T-helper 1 cell treated with Interleukin-12 subunit alpha and Interleukin-12 subunit beta and Interleukin-4 antibody, amounts not matched to agents 30 μg/mL and 1 μg/mL, for 36 hours (primary cell): ENCODE measurements around the gene ZFHX3.

Experiments
- H3K27ac Mint-ChIP-seq: one replicate; pipeline ENCODE4 v1.8.0; 2021; ENCODE audit warnings: mild to moderate bottlenecking, mixed read lengths
- H3K27me3 Mint-ChIP-seq: one replicate; pipeline ENCODE4 v1.8.0; 2021; ENCODE audit warnings: low read depth, mixed read lengths
- H3K36me3 Mint-ChIP-seq: one replicate; pipeline ENCODE4 v1.8.0; 2021; ENCODE audit warnings: low read depth, mixed read lengths
- H3K4me1 Mint-ChIP-seq: one replicate; pipeline ENCODE4 v1.8.0; 2021; ENCODE audit warnings: low read depth, mixed read lengths
- H3K4me3 Mint-ChIP-seq: one replicate; pipeline ENCODE4 v1.8.0; 2021; ENCODE audit warnings: mild to moderate bottlenecking, moderate library complexity, mixed read lengths
- H3K9me3 Mint-ChIP-seq: one replicate; pipeline ENCODE4 v1.8.0; 2021; ENCODE audit warnings: mixed read lengths

ZFHX3 gene

DNA sequence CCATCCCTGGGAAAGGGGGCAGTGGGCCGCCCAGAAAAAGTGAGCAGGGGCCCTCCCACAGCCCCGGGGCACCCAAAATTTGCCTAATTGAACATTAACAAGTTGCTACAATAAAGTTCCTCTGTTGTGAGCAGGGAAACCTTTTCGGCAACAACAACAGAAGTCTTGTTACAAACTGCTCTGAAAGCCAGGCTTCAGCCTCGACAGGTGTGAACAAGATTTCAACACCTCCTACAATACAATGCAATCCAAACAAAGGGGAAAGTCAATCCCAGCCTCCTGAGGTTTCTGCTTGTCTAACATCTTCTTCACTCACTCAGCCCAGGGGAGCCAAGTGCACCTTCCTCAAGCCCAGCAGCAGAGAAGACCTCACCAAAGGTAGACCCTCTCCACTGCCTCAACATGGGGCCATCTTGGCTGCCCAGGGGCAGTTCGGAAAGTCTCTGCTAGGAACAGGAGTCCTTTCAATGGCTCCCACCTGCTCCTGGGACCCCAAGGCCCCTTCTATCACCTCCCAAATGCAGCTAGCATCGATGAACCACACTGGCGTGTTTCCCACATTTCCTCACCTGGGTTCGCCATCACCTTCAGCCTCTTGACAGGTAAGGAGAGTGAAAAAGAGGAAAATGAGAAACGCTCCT lies 19.1 kb downstream of the ZFHX3 start:
- no peaks in the 10 kb centered on the region for H3K36me3 Mint-ChIP-seq
- H3K27ac Mint-ChIP-seq, result no peak overlapping the region
- H3K27me3 Mint-ChIP-seq, result peaks cover 3% of the 10 kb centered on the region
- no peaks in the 10 kb centered on the region for H3K4me1 Mint-ChIP-seq
- no peaks in the 10 kb centered on the region for H3K9me3 Mint-ChIP-seq
- no peak overlapping the region for H3K4me3 Mint-ChIP-seq

DNA sequence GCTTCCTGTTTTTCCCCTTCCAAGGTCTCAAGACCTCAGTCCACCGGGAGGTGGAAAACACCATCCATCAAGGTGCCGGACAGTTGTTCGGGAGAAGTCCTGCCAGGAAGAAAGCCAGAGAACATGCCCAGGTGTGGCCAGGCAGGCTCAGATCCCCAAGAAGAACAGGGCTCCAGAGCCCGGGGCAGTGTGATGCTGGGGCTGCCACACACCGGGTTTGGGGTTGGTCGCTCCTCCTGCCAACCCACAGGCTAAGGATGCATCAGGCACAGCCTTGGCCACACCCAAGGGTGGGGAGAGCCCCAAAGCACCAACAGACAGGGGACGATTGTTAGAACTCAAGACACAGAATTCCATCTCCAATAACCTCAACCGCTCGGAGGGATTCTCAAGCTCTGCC lies 19.7 kb downstream of the ZFHX3 start:
- H3K27me3 Mint-ChIP-seq, result peaks cover 3% of the 10 kb centered on the region
- no peaks in the 10 kb centered on the region for H3K4me1 Mint-ChIP-seq
- no peaks in the 10 kb centered on the region for H3K9me3 Mint-ChIP-seq
- no peaks in the 10 kb centered on the region for H3K36me3 Mint-ChIP-seq
- no peak overlapping the region for H3K27ac Mint-ChIP-seq
- no peak overlapping the region for H3K4me3 Mint-ChIP-seq

DNA sequence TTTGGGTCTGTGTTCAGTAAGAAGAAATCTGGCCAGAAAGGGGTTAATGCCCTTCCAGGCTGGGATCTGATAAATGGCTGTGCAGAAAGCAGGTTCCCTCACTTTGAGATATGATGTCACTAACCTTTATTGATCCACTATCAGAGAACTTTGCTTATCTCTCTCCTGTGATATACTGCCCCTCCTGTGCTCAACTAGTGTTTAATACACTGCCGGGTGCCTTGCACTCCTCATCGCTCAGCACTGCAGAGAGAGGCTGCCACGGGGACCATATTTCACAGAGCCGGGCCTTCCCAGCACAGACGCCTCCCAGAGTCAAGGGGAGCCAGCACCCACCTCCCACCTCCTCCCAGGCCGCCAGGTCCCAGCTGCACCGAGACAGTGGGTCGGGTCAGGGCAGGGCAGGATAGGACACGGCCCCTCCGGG lies 20.2 kb downstream of the ZFHX3 start:
- no peak overlapping the region for H3K27ac Mint-ChIP-seq
- no peak overlapping the region for H3K4me3 Mint-ChIP-seq
- H3K9me3 Mint-ChIP-seq, result no peaks in the 10 kb centered on the region
- no peaks in the 10 kb centered on the region for H3K36me3 Mint-ChIP-seq
- H3K4me1 Mint-ChIP-seq, result no peaks in the 10 kb centered on the region
- peaks cover 3% of the 10 kb centered on the region for H3K27me3 Mint-ChIP-seq

DNA sequence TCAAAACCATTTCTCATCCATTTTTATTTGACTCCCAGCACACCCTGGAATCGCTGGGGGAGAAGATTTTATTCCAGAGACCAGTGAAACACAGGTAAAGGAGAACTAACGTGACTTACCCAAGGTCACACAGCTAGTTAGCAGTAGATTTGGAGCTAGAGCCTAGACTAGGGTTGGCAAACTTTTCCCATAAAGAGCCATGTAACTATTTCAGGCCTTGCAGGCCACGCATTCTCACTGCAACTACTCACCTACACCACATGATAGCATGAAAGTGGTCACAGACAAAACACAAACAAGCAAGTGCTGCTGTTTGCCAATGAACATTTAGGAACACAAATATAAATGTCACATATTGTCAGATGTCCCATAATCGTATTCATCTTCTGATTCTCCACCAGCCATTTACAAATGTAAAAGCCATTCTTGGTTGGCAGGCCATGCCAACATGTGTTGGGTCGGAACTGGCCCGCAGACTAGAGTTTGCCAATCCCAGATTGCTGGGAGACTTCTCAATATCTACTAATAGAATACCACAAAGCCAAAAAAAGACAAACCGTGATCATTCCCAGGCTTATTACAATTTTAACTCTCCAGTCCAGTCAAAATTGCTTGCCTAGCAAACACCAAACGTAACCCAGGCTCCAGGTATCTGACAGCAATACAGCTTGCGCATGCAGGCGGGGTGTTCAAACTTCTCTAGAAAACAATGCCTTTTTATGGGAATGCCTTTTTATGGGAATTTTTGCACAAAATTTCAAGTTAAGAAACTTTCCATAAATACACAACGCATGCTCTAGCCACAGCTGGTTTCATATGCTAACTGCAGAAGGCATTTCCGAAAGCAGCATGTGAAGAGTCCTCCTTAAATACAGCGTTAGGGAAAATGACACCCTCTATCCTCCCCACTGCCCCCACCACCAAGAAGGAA lies 20.9 kb downstream of the ZFHX3 start:
- H3K27me3 Mint-ChIP-seq, result peaks cover 3% of the 10 kb centered on the region
- H3K36me3 Mint-ChIP-seq, result no peaks in the 10 kb centered on the region
- H3K4me1 Mint-ChIP-seq, result no peaks in the 10 kb centered on the region
- H3K27ac Mint-ChIP-seq, result no peak overlapping the region
- H3K4me3 Mint-ChIP-seq, result no peak overlapping the region
- no peaks in the 10 kb centered on the region for H3K9me3 Mint-ChIP-seq

DNA sequence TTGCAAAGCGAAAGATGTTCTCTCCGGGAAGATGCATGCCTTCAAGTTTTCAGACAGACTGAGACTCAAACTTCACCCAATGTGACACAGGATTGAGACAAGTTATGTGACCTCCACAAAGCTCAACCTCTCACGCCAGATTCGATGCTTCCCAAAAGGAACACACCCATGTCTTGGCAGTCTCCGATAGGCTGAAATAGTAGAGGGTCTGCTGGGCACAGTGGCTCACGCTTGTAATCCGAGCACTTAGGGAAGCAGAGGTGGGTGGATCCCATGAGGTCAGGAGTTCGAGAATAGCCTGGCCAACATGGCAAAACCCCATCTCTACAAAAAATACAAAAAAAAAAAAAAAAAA lies 22.1 kb downstream of the ZFHX3 start:
- Mint-ChIP-seq H3K36me3 (no peaks in the 10 kb centered on the region), H3K4me3 (no peak overlapping the region), H3K27me3 (no peaks in the 10 kb centered on the region), H3K9me3 (no peaks in the 10 kb centered on the region), H3K27ac (no peak overlapping the region), H3K4me1 (no peaks in the 10 kb centered on the region)

DNA sequence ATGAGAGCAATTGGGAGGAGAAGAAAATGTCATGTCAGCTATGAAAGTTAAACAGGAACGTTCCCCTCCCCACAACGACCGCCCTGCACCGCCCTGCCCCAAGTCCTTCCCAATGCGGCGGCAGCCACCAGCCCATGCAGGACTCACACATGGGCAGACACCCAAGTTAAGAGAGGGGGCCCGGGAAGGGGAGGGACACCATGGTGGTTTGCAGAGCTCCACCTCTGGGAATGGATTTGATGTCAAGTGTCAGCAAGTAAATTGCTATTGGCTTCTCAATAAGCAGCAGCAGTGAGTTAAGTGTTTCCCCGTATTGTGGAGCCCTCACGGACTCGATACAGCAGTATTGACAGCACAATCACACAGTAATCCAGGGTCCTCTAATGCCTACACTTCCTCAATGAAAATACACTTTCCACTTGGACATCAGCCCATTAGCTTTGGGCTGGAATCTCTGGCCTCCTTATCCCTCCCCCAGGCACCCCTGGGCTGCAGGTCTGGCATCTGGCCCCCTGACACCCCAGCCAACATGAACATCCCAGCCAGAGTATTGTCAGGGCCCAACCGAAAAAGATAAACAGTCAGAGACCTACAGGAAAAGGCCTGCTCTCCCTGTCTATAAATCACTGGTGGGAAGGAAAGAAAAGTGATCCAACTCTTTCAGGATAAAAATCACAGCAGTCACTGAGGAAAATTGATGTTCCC lies 22.6 kb downstream of the ZFHX3 start:
- Mint-ChIP-seq H3K36me3 (no peaks in the 10 kb centered on the region), H3K27ac (no peak overlapping the region), H3K9me3 (no peaks in the 10 kb centered on the region), H3K27me3 (no peaks in the 10 kb centered on the region), H3K4me3 (no peak overlapping the region), H3K4me1 (no peaks in the 10 kb centered on the region)

DNA sequence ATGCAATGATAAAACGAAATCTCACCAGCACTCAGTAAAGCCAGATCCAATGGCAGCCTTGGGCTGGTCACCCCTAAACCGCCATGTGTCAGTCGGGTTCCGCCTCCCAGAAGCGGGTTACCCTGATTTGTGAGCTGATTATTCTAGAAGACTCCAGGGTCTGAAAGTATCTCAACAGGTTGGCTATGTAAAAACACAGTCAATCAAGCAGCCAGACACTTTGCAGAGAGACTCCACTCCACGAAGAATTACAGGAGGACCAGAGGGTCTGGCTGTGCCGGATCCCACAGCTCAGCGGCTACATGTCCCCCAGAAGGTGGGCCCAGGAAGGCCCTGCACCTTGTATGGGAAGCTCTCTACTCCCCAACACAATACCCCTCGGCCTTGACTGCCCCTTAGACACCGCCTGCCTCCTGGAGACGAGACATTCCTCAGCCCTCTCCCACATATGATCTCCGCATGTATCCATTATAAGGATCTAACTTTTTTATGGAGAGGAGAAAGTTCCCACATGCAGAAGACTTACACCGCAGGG lies 23.3 kb downstream of the ZFHX3 start:
- no peak overlapping the region for H3K4me3 Mint-ChIP-seq
- no peaks in the 10 kb centered on the region for H3K4me1 Mint-ChIP-seq
- H3K27me3 Mint-ChIP-seq, result no peaks in the 10 kb centered on the region
- no peaks in the 10 kb centered on the region for H3K36me3 Mint-ChIP-seq
- no peak overlapping the region for H3K27ac Mint-ChIP-seq
- H3K9me3 Mint-ChIP-seq, result no peaks in the 10 kb centered on the region

DNA sequence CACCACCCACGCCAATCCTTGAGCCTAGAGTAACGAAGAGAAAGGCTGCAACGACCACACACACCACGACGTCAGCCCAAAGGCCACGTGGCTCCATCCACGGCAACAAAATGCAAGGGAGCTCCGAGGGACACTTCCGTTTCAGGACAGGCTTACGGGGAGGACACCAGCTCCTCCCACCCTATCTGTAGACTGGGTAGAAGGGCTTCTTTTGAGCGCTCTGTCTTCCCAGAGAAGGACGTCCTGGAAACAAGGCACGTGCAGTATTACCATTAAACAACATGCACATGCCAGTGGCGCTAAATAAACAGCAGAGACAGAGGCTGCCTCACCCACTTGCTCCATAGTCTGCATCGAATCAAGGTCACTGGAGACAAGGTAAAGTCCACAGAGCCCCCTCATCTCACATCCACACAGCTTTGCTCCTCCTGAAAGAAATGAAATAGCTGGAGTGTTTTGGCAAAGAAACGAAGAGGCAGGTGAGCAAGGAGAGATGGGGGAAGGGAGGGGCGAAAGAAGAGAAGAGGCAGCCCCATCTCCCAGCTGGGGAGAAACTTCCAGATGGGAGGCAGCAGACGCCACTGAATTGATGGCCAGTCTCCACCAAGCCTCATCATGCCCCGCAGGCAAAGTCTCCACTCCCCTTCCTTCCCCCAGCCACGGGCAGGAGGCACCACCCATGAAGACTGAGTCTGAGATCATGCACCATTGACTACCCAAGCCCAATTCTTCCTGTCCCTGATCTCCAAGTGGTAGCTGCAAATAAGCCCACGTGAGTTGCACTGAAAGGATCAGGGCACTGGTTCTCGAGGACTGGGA lies 24.0 kb downstream of the ZFHX3 start:
- Mint-ChIP-seq H3K27ac (no peak overlapping the region), H3K9me3 (no peaks in the 10 kb centered on the region), H3K36me3 (no peaks in the 10 kb centered on the region), H3K4me3 (no peak overlapping the region), H3K27me3 (no peaks in the 10 kb centered on the region), H3K4me1 (no peaks in the 10 kb centered on the region)

DNA sequence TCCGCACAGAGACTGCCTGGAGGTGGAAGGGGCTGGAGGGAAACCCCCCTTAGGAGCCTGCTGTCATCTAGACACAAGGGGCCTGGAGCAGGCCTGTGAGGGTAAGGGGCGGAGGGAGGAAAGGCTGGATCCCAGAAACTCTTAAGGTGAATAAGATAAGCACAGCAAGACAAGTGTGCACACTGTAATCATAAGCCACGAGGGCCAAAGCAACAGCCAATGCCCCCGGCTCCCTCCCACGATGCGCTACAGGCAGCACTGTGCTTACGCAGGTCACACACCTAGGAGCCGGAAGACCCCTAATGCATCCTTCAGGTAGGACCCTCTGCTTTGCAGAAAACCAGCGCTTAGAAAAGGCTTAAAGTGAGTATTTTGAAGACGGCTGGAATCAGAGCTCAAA lies 24.6 kb downstream of the ZFHX3 start:
- no peak overlapping the region for H3K27ac Mint-ChIP-seq
- no peaks in the 10 kb centered on the region for H3K4me1 Mint-ChIP-seq
- no peaks in the 10 kb centered on the region for H3K36me3 Mint-ChIP-seq
- no peaks in the 10 kb centered on the region for H3K27me3 Mint-ChIP-seq
- H3K4me3 Mint-ChIP-seq, result no peak overlapping the region
- H3K9me3 Mint-ChIP-seq, result no peaks in the 10 kb centered on the region

DNA sequence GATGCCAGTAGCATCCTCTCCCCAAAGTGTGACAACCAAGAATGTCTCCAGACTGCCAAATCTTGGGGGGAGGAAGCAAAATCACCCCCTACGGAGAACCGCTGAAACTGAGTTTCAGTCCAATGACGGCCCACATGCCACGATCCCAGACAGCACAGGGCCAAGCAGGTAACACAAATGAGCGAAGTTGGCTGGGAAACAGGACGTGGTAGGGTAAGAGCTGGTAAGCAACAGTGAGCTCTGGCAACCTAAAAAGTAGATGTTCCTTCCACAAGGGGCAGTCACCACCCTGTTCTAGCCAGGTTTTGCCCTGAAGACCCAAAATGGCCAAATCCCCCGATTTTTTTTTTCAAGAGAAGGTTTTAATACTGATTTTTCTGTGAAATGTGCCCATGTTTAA lies 25.4 kb downstream of the ZFHX3 start:
- H3K36me3 Mint-ChIP-seq, result no peaks in the 10 kb centered on the region
- no peak overlapping the region for H3K4me3 Mint-ChIP-seq
- no peaks in the 10 kb centered on the region for H3K9me3 Mint-ChIP-seq
- H3K27ac Mint-ChIP-seq, result no peak overlapping the region
- H3K27me3 Mint-ChIP-seq, result no peaks in the 10 kb centered on the region
- no peaks in the 10 kb centered on the region for H3K4me1 Mint-ChIP-seq

DNA sequence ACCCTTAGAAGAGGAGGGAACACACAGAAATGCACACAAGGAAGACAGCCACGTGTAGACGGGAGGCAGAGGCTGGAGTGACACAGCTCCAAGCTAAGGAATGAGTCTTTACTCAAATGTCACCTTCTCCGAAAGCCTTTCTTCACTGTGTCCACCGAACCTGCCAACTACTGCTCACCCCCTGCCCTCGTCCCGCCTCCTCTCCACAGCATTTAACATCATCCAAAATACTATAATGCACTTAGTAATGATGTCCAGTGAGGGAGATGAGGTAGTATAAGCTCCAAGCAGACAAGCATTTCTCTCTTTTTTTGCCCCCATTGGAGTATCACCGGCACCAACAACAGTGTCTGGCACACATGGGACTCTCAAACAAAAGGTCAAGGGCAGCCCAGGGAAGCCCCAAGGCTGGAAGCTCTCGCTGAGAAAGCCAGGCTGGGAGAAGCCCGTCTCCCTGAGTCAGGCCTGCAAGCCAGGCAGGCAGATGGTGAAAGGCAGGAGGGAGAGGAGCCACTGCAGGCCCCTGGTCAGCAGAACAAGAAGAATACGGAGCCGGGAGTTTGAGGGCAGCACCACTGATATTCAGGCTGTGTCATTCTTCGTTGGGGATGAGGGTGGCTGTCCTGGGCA lies 25.9 kb downstream of the ZFHX3 start:
- H3K4me3 Mint-ChIP-seq, result no peak overlapping the region
- H3K27me3 Mint-ChIP-seq, result no peaks in the 10 kb centered on the region
- no peak overlapping the region for H3K27ac Mint-ChIP-seq
- no peaks in the 10 kb centered on the region for H3K9me3 Mint-ChIP-seq
- H3K36me3 Mint-ChIP-seq, result no peaks in the 10 kb centered on the region
- no peaks in the 10 kb centered on the region for H3K4me1 Mint-ChIP-seq

DNA sequence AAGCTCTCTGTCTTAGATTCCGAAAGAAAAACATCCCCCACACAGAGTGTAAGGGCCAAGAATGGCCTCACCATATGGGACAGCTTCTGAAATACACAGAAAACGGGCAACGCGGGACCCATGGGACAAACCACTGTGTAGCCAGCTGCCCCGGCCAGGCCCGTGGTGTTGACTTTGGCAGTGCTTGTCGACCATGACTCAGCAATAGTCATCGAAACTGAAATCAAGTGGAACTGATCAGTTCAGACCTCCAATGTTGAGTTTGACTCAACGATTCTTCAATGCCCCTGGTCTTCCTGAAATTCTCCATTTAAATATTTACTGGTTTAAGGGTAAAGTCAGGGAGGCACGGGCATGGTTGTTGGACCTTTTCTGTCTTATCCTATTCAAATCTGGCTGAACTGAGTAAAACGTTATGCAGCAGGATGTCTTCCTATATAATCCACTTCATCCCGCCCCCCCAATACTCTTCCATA lies 27.5 kb downstream of the ZFHX3 start:
- no peak overlapping the region for H3K4me3 Mint-ChIP-seq
- no peaks in the 10 kb centered on the region for H3K9me3 Mint-ChIP-seq
- H3K27me3 Mint-ChIP-seq, result no peaks in the 10 kb centered on the region
- H3K36me3 Mint-ChIP-seq, result no peaks in the 10 kb centered on the region
- no peak overlapping the region for H3K27ac Mint-ChIP-seq
- H3K4me1 Mint-ChIP-seq, result no peaks in the 10 kb centered on the region

DNA sequence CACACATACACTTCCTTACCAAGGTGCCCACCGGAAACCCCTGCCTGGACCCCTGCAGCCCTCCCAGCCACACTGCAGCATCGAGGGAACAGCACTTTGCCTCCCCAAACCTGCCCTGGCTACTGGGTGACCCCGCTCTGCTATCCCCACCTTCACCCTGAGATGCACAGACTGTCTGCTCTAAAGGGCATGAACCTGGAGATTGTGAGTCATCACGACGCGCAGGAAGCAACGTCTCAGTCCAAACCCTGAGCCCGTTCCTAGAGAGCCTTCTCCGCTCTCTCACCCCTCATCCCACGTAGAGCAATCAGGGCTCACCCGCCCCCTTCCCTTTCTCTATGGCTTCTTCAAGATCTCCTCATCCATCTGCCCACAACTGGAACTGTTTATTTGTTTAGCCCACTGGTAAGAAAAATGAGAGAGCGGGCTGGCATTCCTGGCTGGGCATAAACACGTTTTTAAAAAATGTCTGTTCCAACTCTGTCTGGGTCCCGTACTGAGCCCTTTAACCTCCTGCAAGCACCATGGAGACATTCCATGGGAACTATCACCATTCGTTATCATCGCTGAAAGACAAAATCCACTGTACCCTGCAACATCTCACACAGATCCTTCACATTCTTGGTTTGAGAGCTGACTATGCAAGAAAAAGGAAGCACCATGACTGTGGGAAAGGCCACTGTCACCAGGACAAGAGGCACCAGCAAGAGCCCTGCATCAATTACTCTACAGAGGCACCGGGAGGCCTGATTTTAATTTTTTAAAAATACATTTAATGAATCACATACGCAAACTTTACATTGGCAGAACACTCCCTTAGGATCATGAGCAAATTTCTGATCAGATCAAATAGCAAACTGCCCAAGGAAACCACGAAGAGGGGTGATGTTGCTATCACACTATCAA lies 28.2 kb downstream of the ZFHX3 start:
- Mint-ChIP-seq H3K4me3 (no peak overlapping the region), H3K9me3 (no peaks in the 10 kb centered on the region), H3K27me3 (no peaks in the 10 kb centered on the region), H3K4me1 (no peaks in the 10 kb centered on the region), H3K27ac (no peak overlapping the region), H3K36me3 (no peaks in the 10 kb centered on the region)
